Spleen (tissue), 7 donors: ENCODE data around the gene ITGA2B.

Source experiments
- POLR2A ChIP-seq, 3 donors: fragments of 450-650 bp; IDR thresholded peaks; one replicate each; pipeline ENCODE4 v1.5.1; 2017; ENCODE audit warnings: antibody characterized with exemption in 3 of 3, mild to moderate bottlenecking in 1 of 3
- POLR2AphosphoS5 ChIP-seq, 3 donors: sonication (generic); formaldehyde crosslinking; IDR thresholded peaks; one replicate each; pipeline ENCODE4 v1.5.1; 2017; ENCODE audit warnings: antibody characterized with exemption in 3 of 3
- TF ChIP-seq, protein P1 (sequence below), 11 experiments: fragments of 200-600 bp in 7 of 11; fragments of 450-650 bp in 4 of 11; sonication (generic) in 4 of 11; IDR thresholded peaks in 8 of 11; conservative IDR thresholded peaks in 3 of 11; 1 replicate in 7 of 11; 2 replicates in 4 of 11; pipeline versions ENCODE4 v1.4.0 to v1.8.0; 2016 to 2021; ENCODE audit warnings: antibody characterized with exemption in 11 of 11, inconsistent platforms in 4 of 11, mild to moderate bottlenecking in 1 of 11
- donor health status: DM: no; HTN: no; CAD: no; lungs with moderate emphysema.
- donor health status: DM: no; HTN: no; CAD: no.
- donor health status: DM: no; HTN: no; CAD: no.

DNA sequence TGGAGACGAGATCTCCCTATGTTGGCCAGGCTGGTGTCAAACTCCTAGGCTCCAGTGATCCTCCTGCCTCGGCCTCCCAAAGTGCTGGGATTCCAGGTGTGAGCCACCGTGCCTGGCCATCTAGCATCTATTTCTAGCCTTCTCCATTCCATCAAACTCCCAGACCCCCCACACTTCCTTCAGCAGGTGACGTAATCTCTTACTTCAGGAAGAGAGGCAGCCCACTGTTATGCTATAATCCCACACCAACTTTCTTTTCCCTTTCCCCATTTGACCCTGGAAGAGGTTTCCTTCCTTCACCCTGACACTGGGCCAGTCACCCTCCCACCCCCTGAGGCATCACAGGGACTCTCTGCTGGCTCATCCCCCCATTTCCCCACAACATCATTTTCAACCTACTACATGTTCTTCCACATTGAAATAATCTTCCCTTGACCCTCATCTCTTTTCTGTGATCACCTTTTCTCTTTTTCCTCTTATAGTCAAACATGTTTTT lies 7.6 kb downstream of the ITGA2B start:
- TF ChIP-seq, protein P1, sequence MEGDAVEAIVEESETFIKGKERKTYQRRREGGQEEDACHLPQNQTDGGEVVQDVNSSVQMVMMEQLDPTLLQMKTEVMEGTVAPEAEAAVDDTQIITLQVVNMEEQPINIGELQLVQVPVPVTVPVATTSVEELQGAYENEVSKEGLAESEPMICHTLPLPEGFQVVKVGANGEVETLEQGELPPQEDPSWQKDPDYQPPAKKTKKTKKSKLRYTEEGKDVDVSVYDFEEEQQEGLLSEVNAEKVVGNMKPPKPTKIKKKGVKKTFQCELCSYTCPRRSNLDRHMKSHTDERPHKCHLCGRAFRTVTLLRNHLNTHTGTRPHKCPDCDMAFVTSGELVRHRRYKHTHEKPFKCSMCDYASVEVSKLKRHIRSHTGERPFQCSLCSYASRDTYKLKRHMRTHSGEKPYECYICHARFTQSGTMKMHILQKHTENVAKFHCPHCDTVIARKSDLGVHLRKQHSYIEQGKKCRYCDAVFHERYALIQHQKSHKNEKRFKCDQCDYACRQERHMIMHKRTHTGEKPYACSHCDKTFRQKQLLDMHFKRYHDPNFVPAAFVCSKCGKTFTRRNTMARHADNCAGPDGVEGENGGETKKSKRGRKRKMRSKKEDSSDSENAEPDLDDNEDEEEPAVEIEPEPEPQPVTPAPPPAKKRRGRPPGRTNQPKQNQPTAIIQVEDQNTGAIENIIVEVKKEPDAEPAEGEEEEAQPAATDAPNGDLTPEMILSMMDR (IDR thresholded peaks at IDR 0.05 in 8 of 11, conservative IDR thresholded peaks at IDR 0.05 in 3 of 11), result no peak
- TF ChIP-seq POLR2AphosphoS5 (IDR thresholded peaks at IDR 0.05) (no peak), POLR2A (IDR thresholded peaks at IDR 0.05) (no peak)
